Smooth muscle cell (in vitro differentiated cells): Measurements from ENCODE around the gene COCH. TPM values are rescaled to one million over a fixed set of nuclear protein-coding genes. Genes with fewer than 3 reads are reported as not detected.

Experiments used
- DNase-seq: peaks from one replicate; lab custom pipeline; 2025; ENCODE audit not compliant: unreplicated experiment; lab: John Stamatoyannopoulos, UW
- H2AFZ ChIP-seq: fragments of 200-600 bp; sonication (generic); 2 replicates; pipeline ENCODE4 v1.6.0; 2016; ENCODE audit warnings: antibody characterized with exemption, low read depth, mild to moderate bottlenecking
- H3F3A ChIP-seq: fragments of 200-600 bp; sonication (generic); 2 replicates; pipeline ENCODE4 v1.6.0; 2017; ENCODE audit warnings: antibody characterized with exemption, low read depth
- H3K27ac ChIP-seq: fragments of 200-600 bp; sonication (generic); 2 replicates; pipeline ENCODE4 v1.5.1; 2016; ENCODE audit warnings: low read depth, mild to moderate bottlenecking
- H3K27me3 ChIP-seq: fragments of 200-600 bp; sonication (generic); 2 replicates; pipeline ENCODE4 v1.6.1; 2016; ENCODE audit warnings: low read depth, mild to moderate bottlenecking
- H3K36me3 ChIP-seq: fragments of 200-600 bp; sonication (generic); 2 replicates; pipeline ENCODE4 v1.5.1; 2016; ENCODE audit warnings: low read depth
- H3K4me1 ChIP-seq: fragments of 200-600 bp; sonication (generic); 2 replicates; pipeline ENCODE4 v1.5.1; 2016; ENCODE audit warnings: low read depth
- H3K4me2 ChIP-seq: fragments of 200-600 bp; sonication (generic); 2 replicates; pipeline ENCODE4 v1.6.0; 2016; ENCODE audit warnings: mild to moderate bottlenecking
- H3K4me3 ChIP-seq: fragments of 200-600 bp; sonication (generic); 2 replicates; pipeline ENCODE4 v1.5.1; 2016; ENCODE audit warnings: mild to moderate bottlenecking
- H3K79me2 ChIP-seq: fragments of 200-600 bp; sonication (generic); 2 replicates; pipeline ENCODE4 v1.6.0; 2016; ENCODE audit warnings: low read depth, mild to moderate bottlenecking
- H3K9ac ChIP-seq: fragments of 200-600 bp; sonication (generic); 2 replicates; pipeline ENCODE4 v1.6.0; 2016; ENCODE audit warnings: low read depth
- H3K9me3 ChIP-seq: fragments of 200-600 bp; sonication (generic); replicated peaks from 2 replicates; pipeline ENCODE4 v1.5.1; 2016; ENCODE audit warnings: low read depth
- H4K20me1 ChIP-seq: fragments of 200-600 bp; sonication (generic); 2 replicates; pipeline ENCODE4 v1.6.0; 2016; ENCODE audit warnings: low read depth
- WGBS: methylation state at CpG from one replicate; pipeline ENCODE4 v1.1.7; 2016; ENCODE audit warnings: low lambda C conversion rate; 5-methylcytosine and 5-hydroxymethylcytosine counted together
- polyA plus RNA-seq: library from polyadenylated mRNA; unstranded; fragments of >200 nt; fragmentation: Nextera tagmentation; extraction: Ambion mirVana; gene quantifications from 2 replicates; pipeline ENCODE4 v1.2.1, GENCODE V29; 2016
- total RNA-seq: library from RNA; depleted of rRNA; stranded (reverse); fragments of >200 nt; gene quantifications from 2 replicates; pipeline ENCODE4 v1.2.3, GENCODE V29; 2014
- TF ChIP-seq, protein P1 (sequence below): fragments of 200-600 bp; sonication (generic); IDR thresholded peaks from 2 replicates; pipeline ENCODE4 v1.5.1; 2017; ENCODE audit warnings: borderline replicate concordance, mild to moderate bottlenecking, antibody characterized with exemption; ENCODE audit not compliant: insufficient read depth, poor library complexity, severe bottlenecking

Gene COCH
- total and polyA plus RNA-seq, 2 experiments from 2014 or later: 0.13 to 0.78 TPM

DNA sequence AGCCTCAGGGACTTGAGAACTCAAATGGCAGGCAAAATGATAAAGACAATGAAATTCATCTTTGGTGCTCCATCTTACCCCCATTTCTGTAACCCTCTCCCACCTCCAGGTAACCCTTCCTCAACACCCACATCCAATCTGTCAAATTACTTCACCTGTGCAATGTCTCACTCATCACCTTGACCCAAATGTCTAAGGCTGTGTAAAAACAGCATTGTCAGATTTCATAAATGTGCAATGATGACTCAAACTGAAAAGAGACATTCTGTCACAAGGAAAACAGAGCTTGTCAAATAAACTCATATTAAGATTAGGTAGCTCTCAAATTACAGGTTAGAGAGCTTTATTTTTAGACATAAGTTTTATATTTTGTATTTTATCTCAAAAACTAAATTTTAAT lies 19.9 kb upstream of the COCH start:
- TF ChIP-seq, protein P1, sequence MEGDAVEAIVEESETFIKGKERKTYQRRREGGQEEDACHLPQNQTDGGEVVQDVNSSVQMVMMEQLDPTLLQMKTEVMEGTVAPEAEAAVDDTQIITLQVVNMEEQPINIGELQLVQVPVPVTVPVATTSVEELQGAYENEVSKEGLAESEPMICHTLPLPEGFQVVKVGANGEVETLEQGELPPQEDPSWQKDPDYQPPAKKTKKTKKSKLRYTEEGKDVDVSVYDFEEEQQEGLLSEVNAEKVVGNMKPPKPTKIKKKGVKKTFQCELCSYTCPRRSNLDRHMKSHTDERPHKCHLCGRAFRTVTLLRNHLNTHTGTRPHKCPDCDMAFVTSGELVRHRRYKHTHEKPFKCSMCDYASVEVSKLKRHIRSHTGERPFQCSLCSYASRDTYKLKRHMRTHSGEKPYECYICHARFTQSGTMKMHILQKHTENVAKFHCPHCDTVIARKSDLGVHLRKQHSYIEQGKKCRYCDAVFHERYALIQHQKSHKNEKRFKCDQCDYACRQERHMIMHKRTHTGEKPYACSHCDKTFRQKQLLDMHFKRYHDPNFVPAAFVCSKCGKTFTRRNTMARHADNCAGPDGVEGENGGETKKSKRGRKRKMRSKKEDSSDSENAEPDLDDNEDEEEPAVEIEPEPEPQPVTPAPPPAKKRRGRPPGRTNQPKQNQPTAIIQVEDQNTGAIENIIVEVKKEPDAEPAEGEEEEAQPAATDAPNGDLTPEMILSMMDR: no peak
- Histone ChIP-seq H3K79me2 (no peaks in the 10 kb centered on the region), H3K9ac (no peak overlapping the region), H3F3A (no peaks in the 10 kb centered on the region), H4K20me1 (no peaks in the 10 kb centered on the region), H3K36me3 (no peaks in the 10 kb centered on the region), H3K4me2 (no peak overlapping the region), H3K27me3 (no peaks in the 10 kb centered on the region), H2AFZ (no peak overlapping the region), H3K4me3 (no peak overlapping the region), H3K4me1 (no peaks in the 10 kb centered on the region), H3K9me3 (no peaks in the 10 kb centered on the region), H3K27ac (no peak overlapping the region)
- no peak for DNase-seq

DNA sequence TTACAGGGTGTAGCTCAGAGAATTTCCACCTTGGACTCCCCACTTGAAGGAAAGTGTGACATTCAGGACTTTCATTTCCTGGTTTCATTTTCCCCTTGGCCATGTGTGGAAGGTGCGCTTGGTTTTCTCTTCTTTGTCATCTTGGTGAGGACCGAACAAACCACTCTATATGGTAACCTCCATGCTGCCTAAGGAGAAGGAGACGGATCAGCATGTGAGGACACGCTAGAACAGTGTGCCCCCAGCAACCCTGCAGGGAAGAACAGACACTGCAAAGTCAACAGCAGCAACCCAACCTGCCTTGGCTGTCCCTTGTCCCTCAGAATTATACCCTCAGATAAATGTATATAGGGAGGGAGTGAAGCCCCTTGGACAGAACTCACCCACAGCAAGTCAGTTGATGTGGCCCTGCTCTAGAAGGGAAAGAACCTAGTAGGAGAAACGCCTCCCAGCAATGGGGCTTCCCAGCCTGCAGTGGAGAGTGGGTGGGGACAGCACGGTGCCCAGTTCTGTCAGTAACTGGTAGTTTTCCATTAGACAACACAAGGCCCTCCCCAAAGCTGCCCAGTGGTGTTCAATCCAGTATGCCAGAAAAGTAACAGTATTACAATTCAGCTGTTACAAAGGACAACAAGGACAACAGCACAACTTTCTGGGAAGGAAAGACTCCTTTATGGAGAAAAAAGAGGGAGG lies 18.9 kb upstream of the COCH start:
- Histone ChIP-seq H3K4me3 (no peak overlapping the region), H4K20me1 (no peaks in the 10 kb centered on the region), H3K9me3 (no peaks in the 10 kb centered on the region), H3F3A (no peaks in the 10 kb centered on the region), H3K27ac (no peak overlapping the region), H3K9ac (no peak overlapping the region), H3K79me2 (no peaks in the 10 kb centered on the region), H3K36me3 (no peaks in the 10 kb centered on the region), H3K4me1 (no peaks in the 10 kb centered on the region), H2AFZ (no peak overlapping the region), H3K4me2 (no peak overlapping the region), H3K27me3 (no peaks in the 10 kb centered on the region)
- no peak for DNase-seq
- 95% methylated on average over 6 of the region's 6 CpGs for WGBS
- TF ChIP-seq, protein P1: no peak

DNA sequence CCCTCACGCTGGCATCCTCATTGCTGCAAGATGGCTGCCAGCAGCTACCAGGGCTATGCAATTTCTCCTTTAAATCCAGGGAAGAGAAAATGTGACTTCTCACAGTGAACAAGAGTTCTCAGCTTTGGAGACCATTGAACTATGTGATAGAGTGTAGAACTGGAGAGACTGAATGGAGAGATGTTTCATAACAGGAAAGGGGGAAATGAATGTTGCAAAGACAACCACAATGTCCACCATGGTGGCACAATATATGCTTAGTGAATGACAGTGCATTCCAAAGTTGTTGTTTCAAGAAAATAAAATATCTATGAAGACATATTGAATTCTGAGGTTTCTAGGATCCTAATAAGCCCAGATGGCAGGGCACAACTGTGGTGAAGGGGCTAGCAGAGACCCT lies 13.2 kb upstream of the COCH start:
- no peaks in the 10 kb centered on the region for H3K4me1 ChIP-seq
- H3K4me3 ChIP-seq: no peak overlapping the region
- no peaks in the 10 kb centered on the region for H3K79me2 ChIP-seq
- no peak overlapping the region for H2AFZ ChIP-seq
- no peaks in the 10 kb centered on the region for H3K9me3 ChIP-seq
- no peaks in the 10 kb centered on the region for H3K27me3 ChIP-seq
- no peaks in the 10 kb centered on the region for H3F3A ChIP-seq
- H3K36me3 ChIP-seq: no peaks in the 10 kb centered on the region
- WGBS: 0% methylated on average over 1 of the region's 1 CpG
- no peak overlapping the region for H3K4me2 ChIP-seq
- no peaks in the 10 kb centered on the region for H4K20me1 ChIP-seq
- DNase-seq: no peak
- H3K9ac ChIP-seq: no peak overlapping the region
- H3K27ac ChIP-seq: no peak overlapping the region
- TF ChIP-seq, protein P1: no peak

DNA sequence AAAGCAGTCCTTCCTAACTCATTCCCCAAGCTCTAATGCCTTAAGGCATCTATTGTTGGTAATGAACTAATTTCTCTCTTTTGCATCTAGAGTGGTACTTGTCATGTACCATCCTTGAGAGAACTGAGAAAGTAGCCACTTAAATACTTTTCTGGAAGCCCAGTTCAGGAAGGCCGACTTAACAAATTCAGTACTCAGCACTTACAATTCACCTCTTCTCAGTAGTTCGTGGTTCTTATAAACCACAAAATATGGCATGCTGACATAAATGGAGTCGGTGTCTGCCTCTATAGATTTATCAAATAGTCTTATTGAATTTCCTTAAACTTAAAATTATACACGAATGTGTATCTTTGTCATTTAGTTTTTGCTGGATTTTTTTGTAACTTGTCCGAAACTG lies 9.4 kb upstream of the COCH start:
- 85% methylated on average over 5 of the region's 5 CpGs for WGBS
- Histone ChIP-seq H3K4me1 (no peaks in the 10 kb centered on the region), H3K27me3 (no peaks in the 10 kb centered on the region), H3K9ac (no peak overlapping the region), H3K27ac (no peak overlapping the region), H2AFZ (no peak overlapping the region), H3K4me3 (no peak overlapping the region), H3K4me2 (no peak overlapping the region), H3K9me3 (no peaks in the 10 kb centered on the region), H3K79me2 (no peaks in the 10 kb centered on the region), H3F3A (no peaks in the 10 kb centered on the region), H3K36me3 (no peaks in the 10 kb centered on the region), H4K20me1 (no peaks in the 10 kb centered on the region)
- DNase-seq: no peak
- TF ChIP-seq, protein P1: no peak
